Panc1 (cell line): ENCODE data around the gene MUC2.

Experiments used
- CTCF ChIP-seq: fragments of 450-650 bp; IDR thresholded peaks from 2 replicates; pipeline ENCODE4 v1.5.1; 2017; ENCODE audit warnings: mild to moderate bottlenecking
- REST ChIP-seq, 2 experiments: IDR thresholded peaks; 2 replicates each; pipeline ENCODE4 v1.6.1; 2011 to 2012; ENCODE audit warnings: low read depth in 2 of 2, control low read depth in 1 of 2, low read length in 1 of 2, mild to moderate bottlenecking in 1 of 2, moderate library complexity in 1 of 2; ENCODE audit not compliant: insufficient read depth in 1 of 2
- SIN3A ChIP-seq: IDR thresholded peaks from 2 replicates; pipeline ENCODE4 v1.6.1; 2012; ENCODE audit warnings: low read depth, mild to moderate bottlenecking, low read length, moderate library complexity, borderline replicate concordance; ENCODE audit not compliant: insufficient read depth
- TCF7L2 ChIP-seq: IDR thresholded peaks from 2 replicates; pipeline ENCODE4 v1.6.1; 2011; ENCODE audit warnings: mild to moderate bottlenecking, low read depth, low read length, inconsistent platforms

GRCh38 chr11:1034001-1034400 is 40.7 kb upstream of the MUC2 start:
- no peak for TF ChIP-seq CTCF
- no peak for TF ChIP-seq REST (IDR thresholded peaks at IDR 0.05; ENCODE audit: insufficient read depth in 1 of 2, low read depth in 2 of 2, low read length in 1 of 2)
- TF ChIP-seq TCF7L2: no peak
- no peak for TF ChIP-seq SIN3A
